Measurements from ENCODE around the gene FGFBP3. TPM values are rescaled to one million over a fixed set of nuclear protein-coding genes. Genes with fewer than 3 reads are reported as not detected.

Gene FGFBP3
- total RNA-seq, 1 donor from 2014 or later, result 9.6 TPM

DNA sequence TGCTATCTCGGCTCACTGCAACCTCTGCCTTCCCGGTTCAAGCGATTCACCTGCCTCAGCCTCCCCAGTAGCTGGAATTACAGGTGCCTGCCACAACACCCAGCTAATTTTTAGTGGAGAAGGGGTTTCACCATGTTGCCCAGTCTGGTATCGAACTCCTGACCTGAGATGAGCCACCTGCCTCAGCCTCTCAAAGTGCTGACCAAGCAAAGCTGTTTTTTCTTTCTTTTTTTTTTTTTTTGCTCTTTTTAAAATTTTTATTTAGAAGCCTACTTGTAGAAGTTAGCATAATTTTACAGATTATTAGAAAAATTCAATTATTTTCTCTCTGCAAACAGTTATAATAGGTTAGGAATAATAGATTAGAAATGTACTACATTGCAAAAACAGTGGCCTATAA, 1.2 kb upstream of the FGFBP3 start:
- H3K4me1 Mint-ChIP-seq (ENCODE audit: unreplicated experiment), result peaks cover 6% of the 10 kb centered on the region
- TF ChIP-seq, protein P1, sequence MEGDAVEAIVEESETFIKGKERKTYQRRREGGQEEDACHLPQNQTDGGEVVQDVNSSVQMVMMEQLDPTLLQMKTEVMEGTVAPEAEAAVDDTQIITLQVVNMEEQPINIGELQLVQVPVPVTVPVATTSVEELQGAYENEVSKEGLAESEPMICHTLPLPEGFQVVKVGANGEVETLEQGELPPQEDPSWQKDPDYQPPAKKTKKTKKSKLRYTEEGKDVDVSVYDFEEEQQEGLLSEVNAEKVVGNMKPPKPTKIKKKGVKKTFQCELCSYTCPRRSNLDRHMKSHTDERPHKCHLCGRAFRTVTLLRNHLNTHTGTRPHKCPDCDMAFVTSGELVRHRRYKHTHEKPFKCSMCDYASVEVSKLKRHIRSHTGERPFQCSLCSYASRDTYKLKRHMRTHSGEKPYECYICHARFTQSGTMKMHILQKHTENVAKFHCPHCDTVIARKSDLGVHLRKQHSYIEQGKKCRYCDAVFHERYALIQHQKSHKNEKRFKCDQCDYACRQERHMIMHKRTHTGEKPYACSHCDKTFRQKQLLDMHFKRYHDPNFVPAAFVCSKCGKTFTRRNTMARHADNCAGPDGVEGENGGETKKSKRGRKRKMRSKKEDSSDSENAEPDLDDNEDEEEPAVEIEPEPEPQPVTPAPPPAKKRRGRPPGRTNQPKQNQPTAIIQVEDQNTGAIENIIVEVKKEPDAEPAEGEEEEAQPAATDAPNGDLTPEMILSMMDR (conservative IDR thresholded peaks at IDR 0.05), result no peak

DNA sequence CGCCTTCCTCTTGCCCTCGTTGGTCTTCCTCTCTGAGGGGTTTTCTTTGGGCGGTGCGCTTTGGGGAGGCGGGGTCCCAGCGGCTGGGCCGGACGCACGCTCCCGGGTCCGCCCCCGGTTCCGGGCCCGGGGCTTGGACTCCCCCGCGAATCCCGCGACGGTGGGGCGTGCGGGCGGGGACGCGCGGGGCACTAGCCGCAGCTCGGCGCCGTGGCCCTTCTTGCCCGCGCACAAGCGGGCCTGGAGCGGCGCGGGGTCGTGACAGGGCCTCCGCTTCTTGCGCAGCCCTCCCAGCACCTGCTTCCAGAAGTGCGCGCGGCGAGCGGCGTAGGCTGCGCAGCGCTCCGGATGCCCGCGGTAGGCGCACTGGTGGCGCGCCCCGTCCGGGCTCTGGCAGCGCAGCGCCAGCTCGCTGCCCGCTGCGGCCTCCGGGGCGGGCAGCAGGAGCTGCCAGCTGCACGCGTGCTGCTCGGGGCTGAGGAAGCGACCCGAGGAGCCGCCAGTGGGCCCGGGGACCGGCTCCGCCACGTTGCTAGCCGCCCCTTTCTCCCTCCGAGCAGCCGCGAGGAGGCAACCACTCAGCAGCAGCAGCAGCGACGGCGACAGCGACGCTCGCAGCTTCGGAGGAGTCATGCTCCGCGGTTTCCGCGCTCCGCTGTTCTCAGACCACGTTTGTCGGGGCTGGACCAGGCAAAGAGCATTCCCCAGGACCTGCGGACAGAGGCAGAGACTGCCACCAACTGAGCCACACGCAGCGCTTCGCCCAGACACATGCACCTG, 759 bp downstream of the FGFBP3 start:
- Mint-ChIP-seq H3K27ac (peak overlapping the region; percentile 84), H3K4me1 (ENCODE audit: unreplicated experiment) (peaks cover 6% of the 10 kb centered on the region), H3K4me3 (peak overlapping the region; percentile 93), H3K27me3 (peaks cover 8% of the 10 kb centered on the region), H3K36me3 (peaks cover 9% of the 10 kb centered on the region), H3K9me3 (no peaks in the 10 kb centered on the region)
- peak; percentile 79 for DNase-seq (ENCODE audit: extremely low spot score, unreplicated experiment)
- TF ChIP-seq, protein P1 (conservative IDR thresholded peaks at IDR 0.05), result peak; percentile 58

More for the DNA sequence above, 1.2 kb upstream of the FGFBP3 start:
- Mint-ChIP-seq H3K9me3 (no peaks in the 10 kb centered on the region), H3K4me3 (no peak overlapping the region), H3K27ac (no peak overlapping the region), H3K27me3 (peaks cover 21% of the 10 kb centered on the region), H3K36me3 (peaks cover 9% of the 10 kb centered on the region)
- no peak for DNase-seq (ENCODE audit: extremely low spot score, unreplicated experiment)

GRCh38 chr10:91907914-91908336, 1.4 kb downstream of the FGFBP3 start:
- H3K27ac Mint-ChIP-seq, result peak overlapping the region; percentile 57
- peaks cover 6% of the 10 kb centered on the region for H3K4me1 Mint-ChIP-seq (ENCODE audit: unreplicated experiment)
- H3K36me3 Mint-ChIP-seq, result peaks cover 9% of the 10 kb centered on the region
- TF ChIP-seq, protein P1 (conservative IDR thresholded peaks at IDR 0.05), result no peak
- peak overlapping the region; percentile 87 for H3K4me3 Mint-ChIP-seq
- H3K9me3 Mint-ChIP-seq, result no peaks in the 10 kb centered on the region
- H3K27me3 Mint-ChIP-seq, result peaks cover 2% of the 10 kb centered on the region
- no peak for DNase-seq (ENCODE audit: extremely low spot score, unreplicated experiment)

- Mint-ChIP-seq H3K4me1 (ENCODE audit: unreplicated experiment) (peaks cover 6% of the 10 kb centered on the region), H3K36me3 (peaks cover 9% of the 10 kb centered on the region), H3K27ac (peak overlapping the region; percentile 57), H3K4me3 (peak overlapping the region; percentile 87), H3K27me3 (no peaks in the 10 kb centered on the region), H3K9me3 (no peaks in the 10 kb centered on the region)
- TF ChIP-seq, protein P1 (conservative IDR thresholded peaks at IDR 0.05), result no peak
- DNase-seq (ENCODE audit: extremely low spot score, unreplicated experiment), result no peak
Observed at GRCh38 chr10:91907033-91907594, 2.2 kb downstream of the FGFBP3 start.

- Mint-ChIP-seq H3K4me3 (peak overlapping the region; percentile 39), H3K36me3 (peaks cover 9% of the 10 kb centered on the region), H3K27me3 (no peaks in the 10 kb centered on the region), H3K9me3 (no peaks in the 10 kb centered on the region), H3K27ac (peak overlapping the region; percentile 32), H3K4me1 (ENCODE audit: unreplicated experiment) (no peaks in the 10 kb centered on the region)
- no peak for DNase-seq (ENCODE audit: extremely low spot score, unreplicated experiment)
- TF ChIP-seq, protein P1 (conservative IDR thresholded peaks at IDR 0.05), result no peak
Observed at GRCh38 chr10:91901784-91902677, 7.3 kb downstream of the FGFBP3 start.
